Activated T-cell treated with anti-CD3 and anti-CD28 coated beads, Interleukin-2, amount 50 U/mL, for 1 hour (primary cell): Measurements from ENCODE around the gene SLC29A4.

Experiments used
- DNase-seq: peaks from one replicate; pipeline ENCODE4 v3.0.0-alpha.2; 2020

The SLC29A4 gene

GRCh38 chr7:5332579-5332978, 49.8 kb downstream of the SLC29A4 start:
- no peak for DNase-seq

- DNase-seq: no peak
Measured at GRCh38 chr7:5333121-5334045, 50.6 kb downstream of the SLC29A4 start.

GRCh38 chr7:5334671-5335070, 51.9 kb downstream of the SLC29A4 start:
- no peak for DNase-seq

DNA sequence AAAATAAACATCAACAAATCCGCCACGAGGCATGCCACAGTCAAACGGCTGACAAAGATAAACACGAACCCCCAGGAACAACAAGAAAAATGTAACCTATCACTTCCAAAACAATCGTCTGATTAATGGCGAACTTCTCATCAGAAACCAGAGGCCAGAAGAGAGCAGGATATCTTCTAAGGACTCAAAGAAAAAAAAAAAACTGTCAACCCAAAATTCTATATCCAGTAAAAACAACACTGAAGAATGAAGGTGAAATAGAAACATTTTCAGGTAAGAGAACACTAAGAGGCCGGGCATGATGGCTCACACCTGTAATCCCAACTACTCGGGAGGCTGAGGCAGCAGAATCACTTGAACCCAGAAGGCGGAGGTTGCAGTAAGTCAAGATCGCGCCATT, 54.3 kb downstream of the SLC29A4 start:
- no peak for DNase-seq

GRCh38 chr7:5339955-5340354, 57.2 kb downstream of the SLC29A4 start:
- no peak for DNase-seq

GRCh38 chr7:5342631-5343030, 59.9 kb downstream of the SLC29A4 start:
- DNase-seq: no peak

DNA sequence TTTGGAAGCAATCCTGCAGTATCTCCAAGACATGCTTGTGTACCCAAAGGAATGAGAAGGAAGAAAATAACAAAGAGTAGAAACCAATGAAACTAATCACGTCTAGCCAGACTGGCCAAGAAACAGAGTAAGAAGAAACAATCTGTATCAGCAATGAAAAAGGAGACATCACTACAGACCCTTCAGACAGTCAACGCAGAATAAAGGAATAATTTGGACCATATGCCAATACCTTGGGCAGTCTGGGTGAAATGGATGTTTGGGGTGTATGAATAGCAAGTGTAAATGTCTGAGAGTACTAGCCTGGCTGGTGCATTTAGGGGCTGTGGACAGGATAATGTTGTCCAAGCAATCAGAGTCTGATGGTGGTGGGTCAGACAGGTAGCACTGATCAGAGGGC, 61.1 kb downstream of the SLC29A4 start:
- DNase-seq: no peak

- no peak for DNase-seq
Measured at GRCh38 chr7:5344342-5344741, 61.6 kb downstream of the SLC29A4 start.

DNA sequence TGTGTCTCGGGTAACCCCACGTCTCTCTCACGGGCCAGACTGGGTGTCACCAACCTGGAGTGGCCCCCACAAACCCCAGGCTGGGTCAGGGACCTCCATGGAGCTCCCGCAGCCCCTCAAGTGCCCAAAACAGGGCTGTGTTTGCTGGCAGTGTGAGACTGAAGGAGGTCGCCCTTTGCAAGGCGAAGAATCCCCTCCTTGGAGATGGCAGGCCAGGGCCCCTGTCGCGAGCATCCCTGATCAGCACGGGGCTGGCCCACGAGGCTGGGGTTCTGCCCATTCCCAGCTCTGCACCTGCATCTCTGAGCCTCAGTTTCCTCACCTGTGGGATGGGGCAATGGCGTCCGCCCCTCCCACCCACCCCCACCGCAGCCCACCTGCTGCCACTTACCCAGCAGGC, 62.4 kb downstream of the SLC29A4 start:
- no peak for DNase-seq

- DNase-seq: no peak
Measured at GRCh38 chr7:5345671-5346070, 62.9 kb downstream of the SLC29A4 start.

DNA sequence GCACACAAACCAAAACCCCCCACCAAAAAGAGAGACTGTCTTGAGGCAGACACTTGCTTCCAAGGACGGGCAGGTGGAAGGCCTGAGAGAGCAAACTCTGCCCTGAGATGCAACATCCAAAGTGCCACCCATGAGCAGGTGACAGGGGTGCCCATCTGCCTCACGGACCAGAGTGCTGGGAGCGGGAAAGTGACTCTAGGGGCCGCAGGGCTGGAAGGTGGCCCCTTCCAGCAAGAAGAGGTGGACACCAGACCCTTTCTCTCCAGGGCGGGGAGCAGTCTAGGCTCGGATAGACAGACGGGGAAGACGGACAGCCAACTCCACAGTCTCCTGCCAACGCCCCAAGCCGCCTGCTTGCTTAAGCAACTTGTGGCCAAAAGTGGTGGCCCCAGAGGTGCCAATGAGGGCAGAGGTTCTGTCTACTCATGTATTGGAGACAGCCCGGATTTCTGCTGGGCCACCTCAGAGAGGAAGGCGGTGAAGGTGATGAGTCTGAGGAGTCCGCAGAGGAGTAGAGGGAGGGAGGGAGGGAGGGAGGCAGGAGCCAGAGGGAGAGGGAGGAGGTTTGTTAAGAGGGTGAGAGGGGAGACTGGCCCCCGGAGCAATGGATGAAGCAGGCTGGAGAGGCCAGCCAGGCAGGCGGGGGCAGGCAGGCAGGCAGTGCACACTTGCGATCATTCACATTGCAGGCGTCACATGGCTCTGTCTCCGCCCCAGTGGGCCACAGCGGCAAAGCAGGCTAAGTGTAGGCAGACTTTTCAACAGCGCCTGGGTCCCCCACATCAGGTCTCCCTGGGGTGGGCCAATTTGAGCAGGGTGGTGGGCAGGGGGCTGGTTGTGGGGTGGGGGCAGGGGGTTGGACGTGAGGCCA, 65.6 kb downstream of the SLC29A4 start:
- no peak for DNase-seq

DNA sequence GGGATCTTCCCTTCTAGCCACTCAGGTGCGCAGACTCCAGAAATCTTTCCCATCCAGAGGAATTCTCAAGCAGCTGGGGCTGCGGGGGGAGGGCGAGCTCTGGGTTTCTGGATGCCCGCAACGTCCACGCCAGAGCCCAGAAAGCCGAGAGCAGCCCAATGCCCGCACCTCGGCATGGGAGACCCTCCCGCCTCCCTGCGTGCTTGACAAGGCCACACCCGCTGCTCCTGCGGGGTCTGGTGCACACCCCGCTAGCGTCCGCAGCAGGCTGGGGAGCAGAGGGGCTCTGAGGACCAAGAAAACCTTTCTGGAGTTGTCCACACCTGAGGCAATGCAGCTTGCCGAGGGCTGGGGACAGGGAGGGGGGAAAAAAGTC, 66.2 kb downstream of the SLC29A4 start:
- DNase-seq: no peak

GRCh38 chr7:5349437-5350173, 66.9 kb downstream of the SLC29A4 start:
- DNase-seq: no peak

DNA sequence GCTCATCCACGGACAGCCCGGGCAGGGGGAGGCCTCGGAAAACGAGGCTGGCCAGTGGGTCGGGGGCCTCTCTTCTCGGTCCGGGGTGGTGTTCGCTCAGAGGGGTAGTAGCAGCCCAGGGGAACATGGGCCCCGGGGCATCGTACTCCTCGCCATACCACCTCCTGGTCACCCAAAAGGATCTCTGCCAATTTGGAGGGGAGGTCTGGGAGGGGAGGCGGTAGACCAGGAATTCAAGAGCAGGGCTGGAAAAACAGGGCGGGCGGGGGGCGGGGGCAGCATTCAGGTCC, 67.4 kb downstream of the SLC29A4 start:
- no peak for DNase-seq

- DNase-seq: no peak
Measured at GRCh38 chr7:5350600-5351385, 68.0 kb downstream of the SLC29A4 start.

- DNase-seq: no peak
Measured at GRCh38 chr7:5351507-5352265, 68.9 kb downstream of the SLC29A4 start.

GRCh38 chr7:5352440-5353010, 69.8 kb downstream of the SLC29A4 start:
- no peak for DNase-seq

DNA sequence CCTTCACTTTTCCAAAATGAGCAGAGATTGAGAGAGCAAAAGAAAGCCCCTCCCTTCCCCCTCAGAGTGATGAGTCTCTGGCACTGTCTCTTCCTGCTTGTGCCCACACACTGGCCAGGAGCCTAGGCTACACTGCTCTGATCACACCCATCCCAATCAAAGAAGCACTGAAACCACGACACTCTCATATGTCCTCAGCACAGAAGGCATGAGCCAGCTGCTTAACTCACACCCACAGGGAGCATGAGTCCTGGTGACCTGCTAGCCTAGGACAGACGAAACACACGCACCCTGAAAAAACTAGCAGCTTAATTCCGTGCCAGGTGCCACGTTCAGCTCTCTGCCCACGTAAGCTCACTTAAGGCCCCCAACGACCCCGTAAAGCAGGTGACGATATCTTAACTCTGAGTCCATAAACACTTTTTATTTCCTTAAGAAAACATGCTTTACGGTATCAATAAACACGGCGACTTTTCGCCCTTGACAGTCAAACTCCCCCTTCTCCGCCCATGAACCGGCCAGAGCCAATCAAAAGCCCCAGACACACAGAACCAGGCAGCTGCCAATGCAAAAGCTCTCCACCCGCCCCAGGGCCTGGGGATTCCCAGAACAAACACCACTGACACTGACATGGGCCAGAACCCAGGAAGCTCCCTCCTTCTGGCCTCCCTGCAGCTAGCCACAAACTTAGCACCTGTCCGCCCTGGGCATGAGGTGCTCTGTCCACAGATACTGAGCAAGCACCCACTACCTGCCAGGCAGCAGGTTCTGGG, 71.9 kb downstream of the SLC29A4 start:
- DNase-seq: no peak
